Kidney (tissue), 14 donors: ENCODE results near the gene SLCO4A1. TPM values are rescaled to one million over a fixed set of nuclear protein-coding genes. Genes with fewer than 3 reads are reported as not detected.

ENCODE experiments used
- DNase-seq, 5 donors: peaks; one replicate each; pipeline ENCODE4 v3.0.0-alpha.2; 2013 to 2020
- FAIRE-seq: peaks from 2 replicates; lab custom pipeline; 2012; peaks lifted over from hg19 to GRCh38; lab: Jason Lieb, UNC
- H3K27ac ChIP-seq, 2 donors: one replicate each; pipeline ENCODE4 v1.7.0; 2013; ENCODE audit warnings: low read depth in 2 of 2, low read length in 2 of 2, inconsistent platforms in 1 of 2
- H3K27me3 ChIP-seq: one replicate; pipeline ENCODE4 v1.7.1; 2013; ENCODE audit warnings: low read length, inconsistent platforms; ENCODE audit not compliant: control insufficient read depth, insufficient read depth
- H3K36me3 ChIP-seq, 3 donors: one replicate each; pipeline versions ENCODE4 v1.7.0 to v1.7.1; 2013; ENCODE audit warnings: low read length in 3 of 3, control low read depth in 1 of 3, inconsistent platforms in 1 of 3; ENCODE audit not compliant: insufficient read depth in 3 of 3, control insufficient read depth in 2 of 3
- H3K4me1 ChIP-seq, 3 donors: one replicate each; pipeline versions ENCODE4 v1.7.0 to v1.7.1; 2013; ENCODE audit warnings: low read length in 3 of 3, inconsistent platforms in 1 of 3, low read depth in 1 of 3; ENCODE audit not compliant: control insufficient read depth in 2 of 3, insufficient read depth in 2 of 3
- H3K4me3 ChIP-seq, 3 donors: one replicate each; pipeline versions ENCODE4 v1.7.0 to v1.8.1; 2013; ENCODE audit warnings: low read length in 3 of 3, control low read depth in 1 of 3, inconsistent platforms in 1 of 3
- H3K9ac ChIP-seq, 3 donors: one replicate each; pipeline versions ENCODE4 v1.7.0 to v1.7.1; 2013; ENCODE audit warnings: low read length in 3 of 3, control low read depth in 1 of 3, inconsistent platforms in 1 of 3
- H3K9me3 ChIP-seq, 3 donors: one replicate each; pipeline versions ENCODE4 v1.7.0 to v1.7.1; 2013; ENCODE audit warnings: low read length in 3 of 3, control low read depth in 1 of 3, inconsistent platforms in 1 of 3; ENCODE audit not compliant: control insufficient read depth in 2 of 3, insufficient read depth in 1 of 3
- intact Hi-C: fragments of 100-400 bp; cut with DNase I; formaldehyde crosslinking; loops from one replicate; pipeline ENCODE4 v1.11.1; 2022
- polyA plus RNA-seq: library from polyadenylated mRNA; stranded (reverse); fragments of 350-450 nt; fragmentation: Illumina TruSeq; extraction: RNeasy Lipid Tissue Mini Kit (QIAGEN cat#74804); gene quantifications from one replicate; pipeline ENCODE4 v1.2.3, GENCODE V29; 2014; ENCODE audit warnings: low read depth, low replicate concordance; ENCODE audit not compliant: insufficient read depth
- total RNA-seq: library from RNA; stranded (reverse); fragmentation: NEBNext Ultra II Directional; extraction: Animal tissue kit (Norgen Biotek cat#: 25700); gene quantifications from one replicate; pipeline ENCODE4 v1.2.1, GENCODE V29; 2021
- TF ChIP-seq, protein P1 (sequence below): IDR thresholded peaks from 3 replicates; pipeline ENCODE4 v1.5.1; 2012; ENCODE audit warnings: mild to moderate bottlenecking, moderate library complexity, borderline replicate concordance; ENCODE audit not compliant: insufficient read depth; ENCODE audit errors: extremely low read depth
- donor health status: control.
- donor health status: control.
- donor health status: control.
- donor health status: control.
- donor health status: control.
- donor health status: DM: yes; HTN: yes; CAD: no.
- donor health status: Normal renal cell carcinoma (clear cell type).

Gene SLCO4A1
- total and polyA plus RNA-seq, 2 donors from 2014 or later, result 12.4 to 80.3 TPM

DNA sequence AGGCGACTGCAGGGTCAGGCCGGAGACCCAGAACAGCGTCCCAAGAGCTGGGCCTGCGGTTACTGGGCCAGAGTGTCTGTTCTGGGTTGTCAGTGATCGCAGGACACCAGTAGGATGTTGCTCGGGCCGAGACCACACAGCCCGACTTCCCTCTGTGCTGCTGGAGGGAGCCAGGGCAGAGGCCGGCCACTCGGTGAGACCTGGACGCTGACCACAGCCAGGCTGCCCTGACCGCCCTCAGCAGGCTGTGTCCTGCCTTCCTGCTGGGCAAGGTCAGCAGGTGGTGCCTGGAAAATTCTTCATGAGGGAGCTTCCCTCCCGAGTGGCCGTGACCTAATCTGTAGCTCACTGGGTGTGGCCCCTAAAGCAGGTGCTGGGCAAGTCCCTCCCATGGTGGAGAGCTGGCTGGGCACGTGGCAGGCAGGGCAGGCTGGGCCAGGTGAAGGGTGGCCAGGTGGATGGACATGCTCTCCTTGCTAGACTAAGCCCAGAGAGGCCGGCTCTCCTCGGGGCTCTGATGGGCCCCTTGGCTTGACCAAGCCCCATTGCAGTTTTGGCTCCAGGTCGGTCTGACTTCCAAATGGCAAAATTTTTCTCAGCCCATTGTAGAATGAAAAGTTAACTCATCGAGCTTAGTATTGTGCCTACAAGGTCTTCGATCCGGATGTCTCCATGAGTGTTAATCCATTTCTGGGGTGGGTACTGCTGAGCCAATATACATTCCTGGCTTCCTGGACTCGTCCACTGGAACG lies 1.9 kb downstream of the SLCO4A1 start:
- TF ChIP-seq, protein P1, sequence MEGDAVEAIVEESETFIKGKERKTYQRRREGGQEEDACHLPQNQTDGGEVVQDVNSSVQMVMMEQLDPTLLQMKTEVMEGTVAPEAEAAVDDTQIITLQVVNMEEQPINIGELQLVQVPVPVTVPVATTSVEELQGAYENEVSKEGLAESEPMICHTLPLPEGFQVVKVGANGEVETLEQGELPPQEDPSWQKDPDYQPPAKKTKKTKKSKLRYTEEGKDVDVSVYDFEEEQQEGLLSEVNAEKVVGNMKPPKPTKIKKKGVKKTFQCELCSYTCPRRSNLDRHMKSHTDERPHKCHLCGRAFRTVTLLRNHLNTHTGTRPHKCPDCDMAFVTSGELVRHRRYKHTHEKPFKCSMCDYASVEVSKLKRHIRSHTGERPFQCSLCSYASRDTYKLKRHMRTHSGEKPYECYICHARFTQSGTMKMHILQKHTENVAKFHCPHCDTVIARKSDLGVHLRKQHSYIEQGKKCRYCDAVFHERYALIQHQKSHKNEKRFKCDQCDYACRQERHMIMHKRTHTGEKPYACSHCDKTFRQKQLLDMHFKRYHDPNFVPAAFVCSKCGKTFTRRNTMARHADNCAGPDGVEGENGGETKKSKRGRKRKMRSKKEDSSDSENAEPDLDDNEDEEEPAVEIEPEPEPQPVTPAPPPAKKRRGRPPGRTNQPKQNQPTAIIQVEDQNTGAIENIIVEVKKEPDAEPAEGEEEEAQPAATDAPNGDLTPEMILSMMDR, result no peak
- no peaks in the 10 kb centered on the region for H3K36me3 ChIP-seq
- H3K27ac ChIP-seq, result peak overlapping the region; percentile 33 to 71
- H3K9ac ChIP-seq, result peak overlapping the region in 1 of 3 donors; percentile 48
- intact Hi-C loops, result no loop called here
- H3K4me3 ChIP-seq, result peak overlapping the region in 1 of 3 donors; percentile 50
- FAIRE-seq, result no peak
- H3K27me3 ChIP-seq, result peaks cover 3% of the 10 kb centered on the region
- H3K4me1 ChIP-seq, result peaks cover 0 to 30% (median 18%) of the 10 kb centered on the region in 3 donors
- peak in 1 of 5 donors; percentile 93 for DNase-seq
- H3K9me3 ChIP-seq, result no peaks in the 10 kb centered on the region

DNA sequence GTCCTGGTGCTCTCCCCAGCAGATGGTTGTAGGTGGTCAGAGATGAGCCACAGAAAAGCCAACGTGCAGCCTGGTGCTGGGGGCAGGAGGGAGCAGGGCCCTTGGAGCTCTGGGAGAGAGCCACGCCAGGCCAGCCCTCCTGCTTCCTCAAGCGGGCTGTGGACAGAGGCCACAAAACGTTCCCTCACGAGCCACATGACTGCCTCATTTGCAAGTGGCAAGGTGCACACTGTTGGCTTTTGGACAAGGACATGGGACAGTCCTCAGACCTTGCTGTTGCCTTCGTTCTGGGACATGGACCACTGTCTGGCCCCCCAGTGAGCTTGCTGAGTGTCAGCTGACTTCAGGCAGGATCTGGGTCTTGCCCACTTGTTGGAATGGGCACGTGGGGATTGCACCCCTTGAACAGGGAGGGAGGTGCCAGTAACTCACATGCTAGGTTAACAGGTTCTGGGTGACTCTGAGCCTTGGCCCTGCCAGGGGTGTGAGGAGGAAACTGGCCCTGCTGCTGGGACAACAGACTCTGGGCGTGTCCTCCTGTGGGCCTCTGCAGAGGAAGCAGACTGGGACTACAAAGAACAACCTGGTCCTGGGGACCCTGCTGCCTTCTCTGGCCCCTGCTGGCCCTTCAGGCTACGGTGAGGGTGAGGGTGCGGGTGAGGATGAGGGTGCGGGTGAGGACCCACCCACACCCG lies 2.6 kb downstream of the SLCO4A1 start:
- intact Hi-C loops, result no loop called here
- no peaks in the 10 kb centered on the region for H3K9me3 ChIP-seq
- peak overlapping the region; percentile 33 to 53 for H3K27ac ChIP-seq
- H3K27me3 ChIP-seq, result peaks cover 3% of the 10 kb centered on the region
- FAIRE-seq (no peak), DNase-seq (no peak)
- peaks cover 0 to 30% (median 18%) of the 10 kb centered on the region in 3 donors for H3K4me1 ChIP-seq
- H3K4me3 ChIP-seq, result no peak overlapping the region
- TF ChIP-seq, protein P1, result no peak
- no peak overlapping the region for H3K9ac ChIP-seq
- no peaks in the 10 kb centered on the region for H3K36me3 ChIP-seq

DNA sequence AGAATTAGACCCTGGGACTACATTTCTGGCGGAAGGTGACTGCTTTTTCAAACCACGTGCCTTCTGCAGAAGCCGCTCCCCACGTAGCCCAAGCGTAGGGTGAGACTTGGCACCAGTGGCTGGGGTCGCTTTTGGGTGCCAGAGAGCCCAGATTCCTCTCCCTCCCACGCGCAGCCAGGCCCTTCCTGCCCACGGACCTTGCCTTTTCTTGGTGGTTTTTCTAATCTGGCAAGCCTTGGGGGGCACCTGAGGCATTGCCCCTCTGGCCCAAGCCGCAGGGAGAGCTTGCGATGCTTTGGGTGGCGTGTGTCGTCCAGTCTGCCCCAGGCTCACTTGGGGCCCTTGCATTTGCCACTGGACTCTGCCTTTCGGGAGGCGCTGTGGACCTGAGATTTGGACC lies 3.3 kb downstream of the SLCO4A1 start:
- Histone ChIP-seq H3K9me3 (no peaks in the 10 kb centered on the region), H3K36me3 (no peaks in the 10 kb centered on the region), H3K27ac (no peak overlapping the region), H3K4me3 (no peak overlapping the region), H3K9ac (no peak overlapping the region), H3K27me3 (peaks cover 3% of the 10 kb centered on the region), H3K4me1 (peaks cover 0 to 30% (median 18%) of the 10 kb centered on the region in 3 donors)
- FAIRE-seq (no peak), DNase-seq (no peak)
- TF ChIP-seq, protein P1, result no peak
- intact Hi-C loops, result no loop called here
